ENCODE measurements around the gene A4GALT. TPM values are rescaled to one million over a fixed set of nuclear protein-coding genes. Genes with fewer than 3 reads are reported as not detected.

Gene A4GALT
- total RNA-seq, 2 donors from 2014 or later, result not detected

DNA sequence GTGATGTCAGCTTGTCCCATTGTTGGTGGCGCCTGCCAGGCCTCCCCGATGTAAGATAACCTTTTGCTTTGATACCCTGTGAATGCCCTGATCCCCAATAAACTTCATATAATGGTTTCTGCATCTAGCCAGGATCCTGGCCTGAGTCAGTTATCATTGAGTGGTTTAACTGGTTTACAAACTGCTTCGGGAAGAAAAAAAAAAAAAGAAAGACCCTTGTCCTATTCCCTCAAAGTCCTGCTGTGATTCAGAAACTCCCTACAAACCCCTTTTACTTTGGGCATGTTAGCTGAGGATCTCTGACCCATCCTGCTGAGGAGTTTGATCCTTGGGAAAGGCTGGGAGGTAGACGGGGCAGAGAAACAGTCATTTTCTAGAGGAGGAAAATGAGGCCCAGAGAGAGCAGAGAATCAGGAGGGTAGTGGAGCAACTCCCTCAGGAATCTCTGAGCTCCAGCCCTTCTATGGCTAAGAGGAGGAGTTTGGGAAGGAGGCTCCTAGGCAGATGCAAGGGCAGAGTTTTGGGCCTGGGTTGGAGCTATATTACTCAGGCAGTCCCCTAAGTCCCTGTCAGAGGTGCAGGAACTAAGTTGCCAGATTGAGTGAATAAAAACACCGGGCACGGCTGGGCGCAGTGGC lies 66.1 kb downstream of the A4GALT start:
- Mint-ChIP-seq H3K4me1 (peaks cover 3% of the 10 kb centered on the region), H3K27ac (no peak overlapping the region), H3K4me3 (no peak overlapping the region), H3K27me3 (no peaks in the 10 kb centered on the region), H3K36me3 (ENCODE audit: low read depth) (peaks cover 2% of the 10 kb centered on the region)
- no peaks in the 10 kb centered on the region for H3K9me3 ChIP-seq (ENCODE audit: control insufficient read depth, low read length, poor library complexity, severe bottlenecking)
- DNase-seq, result no peak
- ATAC-seq, result no peak

DNA sequence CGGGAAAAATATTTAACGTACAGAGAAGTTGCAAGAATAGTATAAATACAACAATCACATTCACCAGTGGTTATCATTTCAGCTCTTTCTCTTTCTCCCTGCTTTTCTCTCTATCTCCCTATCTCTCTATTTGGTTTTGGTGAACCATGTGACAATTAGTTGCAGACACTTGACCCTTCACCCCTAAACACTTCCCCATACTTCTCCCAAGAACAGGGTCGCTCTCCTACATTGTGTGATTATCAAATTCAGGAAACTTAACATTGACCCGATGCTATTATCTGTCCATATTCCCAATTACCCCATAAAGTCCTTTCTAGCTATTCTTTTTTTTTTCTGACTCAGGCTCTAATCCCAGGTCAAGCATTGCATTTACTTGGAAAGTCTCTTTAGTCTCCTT lies 66.7 kb downstream of the A4GALT start:
- no peak overlapping the region for H3K4me3 Mint-ChIP-seq
- no peak overlapping the region for H3K27ac Mint-ChIP-seq
- peaks cover 3% of the 10 kb centered on the region for H3K4me1 Mint-ChIP-seq
- peaks cover 2% of the 10 kb centered on the region for H3K36me3 Mint-ChIP-seq (ENCODE audit: low read depth)
- ATAC-seq (no peak), DNase-seq (no peak)
- no peaks in the 10 kb centered on the region for H3K9me3 ChIP-seq (ENCODE audit: control insufficient read depth, low read length, poor library complexity, severe bottlenecking)
- no peaks in the 10 kb centered on the region for H3K27me3 Mint-ChIP-seq

DNA sequence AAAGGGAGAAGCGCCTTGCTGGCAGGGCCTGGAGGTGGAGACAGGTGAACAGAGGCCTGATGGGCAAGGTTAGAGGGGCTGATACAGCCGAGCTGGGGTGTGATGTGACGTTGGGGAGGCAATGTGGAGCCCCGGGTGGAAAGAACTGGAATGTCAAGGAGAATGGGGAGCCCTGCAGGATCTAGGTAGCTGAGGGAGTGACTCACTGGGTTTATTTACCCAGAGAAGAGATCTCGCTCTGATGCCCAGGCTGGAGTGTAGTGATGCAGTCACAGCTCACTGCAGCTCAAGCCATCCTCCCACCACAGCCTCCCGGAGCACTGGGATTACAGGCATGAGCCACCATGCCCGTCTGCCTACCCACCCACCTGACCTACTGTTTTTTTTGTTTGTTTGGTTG lies 69.5 kb downstream of the A4GALT start:
- DNase-seq (no peak), ATAC-seq (no peak)
- peak overlapping the region; percentile 89 for H3K27ac Mint-ChIP-seq
- no peak overlapping the region for H3K4me3 Mint-ChIP-seq
- H3K36me3 Mint-ChIP-seq (ENCODE audit: low read depth), result peaks cover 4% of the 10 kb centered on the region
- no peaks in the 10 kb centered on the region for H3K9me3 ChIP-seq (ENCODE audit: control insufficient read depth, low read length, poor library complexity, severe bottlenecking)
- no peaks in the 10 kb centered on the region for H3K27me3 Mint-ChIP-seq
- H3K4me1 Mint-ChIP-seq, result peaks cover 13% of the 10 kb centered on the region

DNA sequence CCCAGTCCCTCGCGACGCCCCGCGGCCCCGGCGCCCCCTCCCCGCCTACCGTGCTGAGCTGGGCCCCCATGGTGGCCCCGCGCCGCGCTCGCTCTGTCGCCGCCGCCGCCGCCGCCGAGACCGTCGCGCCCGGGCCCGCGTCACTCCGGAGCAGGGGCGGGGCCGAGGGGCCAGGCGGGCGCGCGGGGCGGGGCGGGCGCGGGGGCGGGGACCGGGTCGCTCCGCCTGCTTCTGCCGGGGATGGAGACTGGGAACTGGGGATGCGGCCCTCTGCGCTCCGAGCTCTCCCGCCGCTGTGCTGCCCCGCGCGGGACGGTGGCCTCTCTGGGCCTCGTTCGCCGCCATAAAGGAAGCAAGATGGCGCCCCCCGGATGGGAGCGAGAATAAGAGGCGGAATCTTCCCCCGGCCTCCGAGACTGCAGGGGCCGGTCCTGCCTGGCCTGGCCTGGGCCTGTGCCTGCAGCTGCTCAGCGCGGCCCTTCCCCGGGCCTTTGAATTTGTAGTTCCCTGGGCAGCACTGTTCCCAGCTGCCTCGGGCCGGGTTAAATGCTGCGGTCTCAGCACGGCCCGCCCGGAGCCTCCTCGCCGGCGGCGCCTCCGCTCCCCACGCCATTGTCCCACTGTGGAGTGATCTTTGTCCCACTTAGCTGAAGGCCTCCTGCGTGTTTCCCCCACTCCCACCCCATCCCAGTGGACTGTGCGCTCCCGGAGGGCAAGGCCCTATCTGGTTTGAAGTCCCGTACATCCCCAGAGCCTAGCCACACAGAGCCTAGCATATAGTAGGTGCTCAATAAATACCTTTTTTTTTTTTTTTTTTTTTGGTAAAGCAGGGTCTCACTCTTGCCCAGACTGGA lies 71.2 kb downstream of the A4GALT start, which contains the start of gene CYB5R3:
CYB5R3 (minus strand) TSS at position 147 of the 854 bp plus-strand sequence; CDS start at position 70, 77 bp downstream.
- ATAC-seq (peak; percentile 84), DNase-seq (peak; percentile 60 to 83 (median 82))
- H3K27me3 Mint-ChIP-seq, result no peaks in the 10 kb centered on the region
- H3K4me3 Mint-ChIP-seq, result peak within 1 kb of the TSS; percentile 98
- no peaks in the 10 kb centered on the region for H3K9me3 ChIP-seq (ENCODE audit: control insufficient read depth, low read length, poor library complexity, severe bottlenecking)
- peaks cover 4% of the 10 kb centered on the region for H3K36me3 Mint-ChIP-seq (ENCODE audit: low read depth)
- peaks cover 16% of the 10 kb centered on the region for H3K4me1 Mint-ChIP-seq
- peak within 1 kb of the TSS; percentile 89 for H3K27ac Mint-ChIP-seq

DNA sequence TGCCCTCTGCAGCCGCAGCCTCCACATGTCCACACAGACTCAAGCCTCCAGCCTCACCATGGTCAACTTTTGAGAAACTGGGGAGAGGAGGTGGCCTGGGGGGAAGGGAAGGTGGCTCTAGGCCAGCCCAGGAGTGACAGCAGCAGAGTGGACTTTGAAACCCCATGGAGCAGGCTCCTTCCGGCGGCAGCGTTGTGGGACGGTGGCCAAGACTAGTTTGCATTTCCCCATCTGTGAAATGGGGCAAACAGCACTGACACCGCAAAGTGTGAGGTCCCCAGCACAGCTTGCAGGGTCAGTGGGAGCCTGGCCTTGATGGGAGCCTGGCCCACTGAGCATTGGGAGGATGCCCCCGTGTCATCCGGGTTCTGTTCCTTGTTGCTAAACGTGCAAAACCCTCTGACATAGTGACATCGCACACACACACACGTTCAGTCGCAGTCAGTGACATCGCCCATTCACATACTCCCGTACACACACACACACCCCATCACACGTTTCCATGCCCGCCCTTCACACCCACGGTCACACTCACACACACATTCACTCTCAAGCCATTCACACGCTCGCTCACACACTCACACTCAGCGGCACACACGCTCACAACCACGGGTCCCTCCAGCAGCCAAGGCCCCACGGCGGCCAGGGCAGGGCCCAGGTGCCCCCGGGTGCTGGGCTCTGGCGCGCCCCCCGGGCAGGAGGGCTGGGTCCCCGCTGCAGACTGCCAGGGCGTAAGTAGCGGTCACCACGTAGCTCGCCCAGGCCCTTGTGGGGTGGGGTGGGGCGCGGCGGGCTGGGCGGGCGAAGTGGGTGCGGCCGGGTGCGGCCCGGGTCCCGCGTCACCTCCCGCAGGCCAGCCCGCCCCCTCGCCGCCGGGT lies 72.1 kb downstream of the A4GALT start:
- Mint-ChIP-seq H3K36me3 (ENCODE audit: low read depth) (peaks cover 2% of the 10 kb centered on the region), H3K4me1 (peaks cover 21% of the 10 kb centered on the region), H3K27ac (peak overlapping the region; percentile 89), H3K4me3 (peak overlapping the region; percentile 98), H3K27me3 (no peaks in the 10 kb centered on the region)
- peak; percentile 69 for ATAC-seq
- no peaks in the 10 kb centered on the region for H3K9me3 ChIP-seq (ENCODE audit: control insufficient read depth, low read length, poor library complexity, severe bottlenecking)
- no peak for DNase-seq

DNA sequence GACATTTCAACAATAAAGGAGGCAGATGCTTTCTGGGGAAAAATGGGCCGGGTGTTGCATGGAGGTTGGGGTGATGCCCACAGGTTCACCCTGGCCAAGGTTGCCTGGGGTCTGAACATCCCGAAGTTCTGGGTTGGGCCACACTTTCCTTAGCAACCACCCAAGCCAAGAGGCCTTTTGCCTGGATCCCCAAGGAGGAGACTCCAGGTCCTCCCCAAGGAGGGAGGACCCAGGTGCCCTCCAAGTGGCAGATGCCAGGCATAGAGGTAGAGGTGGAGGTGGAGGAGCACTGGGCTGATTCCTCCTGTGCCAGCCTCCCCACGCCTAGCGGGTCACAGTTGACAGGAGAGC lies 72.7 kb downstream of the A4GALT start:
- Mint-ChIP-seq H3K27me3 (no peaks in the 10 kb centered on the region), H3K4me1 (peaks cover 21% of the 10 kb centered on the region), H3K27ac (peak overlapping the region; percentile 89), H3K36me3 (ENCODE audit: low read depth) (peaks cover 2% of the 10 kb centered on the region), H3K4me3 (peak overlapping the region; percentile 98)
- DNase-seq (no peak), ATAC-seq (no peak)
- H3K9me3 ChIP-seq (ENCODE audit: control insufficient read depth, low read length, poor library complexity, severe bottlenecking), result no peaks in the 10 kb centered on the region

DNA sequence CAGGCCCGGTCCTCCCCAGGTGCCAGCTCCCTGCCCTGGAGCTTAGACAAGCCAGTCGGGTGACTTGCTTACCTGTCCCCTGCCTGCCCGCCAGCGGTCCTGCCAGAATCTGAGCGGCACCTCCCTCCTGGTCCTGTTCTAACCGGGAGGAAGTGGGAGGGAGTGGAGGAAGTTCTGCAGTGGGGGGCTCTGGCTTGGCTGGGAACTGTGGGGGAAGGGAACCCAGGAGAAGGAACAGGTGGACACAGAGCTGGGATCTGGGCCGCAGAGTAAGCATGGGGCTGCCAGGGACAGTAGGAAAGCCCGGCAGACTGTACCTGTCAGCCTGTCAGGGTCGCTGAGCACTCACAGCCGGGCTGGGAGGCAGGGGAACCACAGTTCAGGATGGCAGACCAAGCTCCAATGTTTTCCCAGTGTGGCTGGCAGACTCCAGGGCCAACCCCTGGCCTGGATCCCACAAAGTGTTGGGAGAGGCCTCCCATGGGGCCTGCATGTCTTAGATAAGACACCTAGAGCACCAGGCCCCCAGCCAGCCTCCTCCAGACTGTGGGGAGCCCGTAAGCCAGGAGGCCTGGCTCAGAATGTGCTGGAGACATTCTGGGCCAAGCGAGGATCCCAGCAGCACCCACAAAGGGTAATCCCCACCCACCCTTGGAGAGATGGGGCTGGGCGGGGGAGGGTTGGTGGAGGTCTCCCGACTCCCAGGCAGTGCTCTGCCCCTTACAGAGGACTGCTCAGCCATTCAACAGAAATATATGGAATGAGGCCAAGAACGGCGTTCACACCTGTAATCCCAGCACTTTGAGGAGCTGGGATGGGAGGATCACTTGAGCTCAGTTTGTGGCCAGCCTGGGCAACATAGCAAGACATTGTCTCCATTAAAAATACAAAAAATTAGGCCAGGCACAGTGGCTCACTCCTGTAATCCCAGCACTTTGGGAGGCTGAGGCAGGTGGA lies 73.8 kb downstream of the A4GALT start:
- H3K4me3 Mint-ChIP-seq, result peak overlapping the region; percentile 98
- DNase-seq, result no peak
- no peak for ATAC-seq

DNA sequence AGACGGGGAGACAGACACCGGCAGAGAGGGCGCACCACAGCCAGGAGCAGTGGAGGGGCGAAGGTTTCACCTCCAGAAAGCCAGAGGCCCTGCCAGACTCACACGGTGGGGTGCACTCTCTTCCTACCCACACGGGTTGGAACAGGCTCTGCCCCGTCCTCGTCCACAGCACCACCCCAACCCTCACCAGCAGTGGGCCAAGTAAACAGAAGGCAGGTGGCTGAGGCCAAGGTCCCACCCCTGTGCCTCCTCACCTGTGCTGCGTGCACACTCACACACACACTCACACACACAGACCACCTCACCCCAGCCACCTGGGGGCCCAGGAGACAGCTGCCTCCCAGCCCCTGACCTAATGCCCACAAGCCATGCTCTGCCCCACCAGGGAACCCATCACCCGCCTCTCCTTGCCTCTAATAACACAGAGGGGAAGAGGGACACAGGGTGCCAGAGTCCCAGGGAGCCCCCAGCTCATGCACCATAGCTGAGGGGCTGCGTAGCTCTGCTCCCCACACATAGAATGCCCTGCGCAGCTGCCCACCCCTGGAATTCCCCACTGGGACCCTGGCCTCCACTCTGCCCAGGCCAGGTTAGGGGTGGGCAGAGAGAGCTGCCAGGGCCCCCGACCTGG lies 74.6 kb downstream of the A4GALT start:
- Mint-ChIP-seq H3K36me3 (ENCODE audit: low read depth) (peaks cover 2% of the 10 kb centered on the region), H3K4me3 (no peak overlapping the region), H3K27ac (peak overlapping the region; percentile 43), H3K27me3 (no peaks in the 10 kb centered on the region), H3K4me1 (peaks cover 23% of the 10 kb centered on the region)
- DNase-seq (no peak), ATAC-seq (no peak)
- no peaks in the 10 kb centered on the region for H3K9me3 ChIP-seq (ENCODE audit: control insufficient read depth, low read length, poor library complexity, severe bottlenecking)

More for the DNA sequence above, 73.8 kb downstream of the A4GALT start:
- peaks cover 21% of the 10 kb centered on the region for H3K4me1 Mint-ChIP-seq
- H3K9me3 ChIP-seq (ENCODE audit: control insufficient read depth, low read length, poor library complexity, severe bottlenecking), result no peaks in the 10 kb centered on the region
- H3K36me3 Mint-ChIP-seq (ENCODE audit: low read depth), result peaks cover 2% of the 10 kb centered on the region
- no peaks in the 10 kb centered on the region for H3K27me3 Mint-ChIP-seq
- peak overlapping the region; percentile 89 for H3K27ac Mint-ChIP-seq

DNA sequence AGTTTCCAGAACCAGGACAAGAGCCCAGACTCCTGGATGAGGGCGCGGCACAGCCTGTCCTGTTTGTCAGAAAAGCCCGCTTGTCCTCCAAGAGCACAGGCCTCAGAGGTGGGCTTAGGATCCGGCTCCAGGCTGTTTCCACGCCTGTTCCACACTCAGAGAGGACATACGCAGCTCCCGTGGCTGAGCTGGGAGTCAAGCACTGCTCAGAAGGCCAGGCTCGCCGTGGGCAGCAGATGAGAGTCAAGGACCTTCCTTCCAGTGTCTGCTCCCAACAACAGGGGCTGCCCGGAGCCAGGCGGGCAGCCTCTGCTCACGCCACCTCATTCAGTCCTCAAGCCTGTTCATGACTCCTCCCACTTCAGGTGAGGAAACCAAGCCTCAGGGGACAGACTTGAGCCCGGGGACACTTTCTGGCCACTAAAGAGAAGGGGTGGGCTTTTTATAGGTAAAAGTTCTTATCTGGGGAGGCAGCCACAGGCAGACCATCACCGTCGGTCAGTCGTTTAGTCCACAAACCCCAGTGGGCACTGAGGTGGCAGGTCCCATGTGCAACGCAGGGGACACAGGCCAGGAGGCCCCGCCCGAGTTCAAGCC lies 75.2 kb downstream of the A4GALT start:
- Mint-ChIP-seq H3K27me3 (no peaks in the 10 kb centered on the region), H3K27ac (peak overlapping the region; percentile 43), H3K4me1 (peaks cover 23% of the 10 kb centered on the region), H3K36me3 (ENCODE audit: low read depth) (peaks cover 2% of the 10 kb centered on the region), H3K4me3 (no peak overlapping the region)
- no peaks in the 10 kb centered on the region for H3K9me3 ChIP-seq (ENCODE audit: control insufficient read depth, low read length, poor library complexity, severe bottlenecking)
- no peak for ATAC-seq
- no peak for DNase-seq

DNA sequence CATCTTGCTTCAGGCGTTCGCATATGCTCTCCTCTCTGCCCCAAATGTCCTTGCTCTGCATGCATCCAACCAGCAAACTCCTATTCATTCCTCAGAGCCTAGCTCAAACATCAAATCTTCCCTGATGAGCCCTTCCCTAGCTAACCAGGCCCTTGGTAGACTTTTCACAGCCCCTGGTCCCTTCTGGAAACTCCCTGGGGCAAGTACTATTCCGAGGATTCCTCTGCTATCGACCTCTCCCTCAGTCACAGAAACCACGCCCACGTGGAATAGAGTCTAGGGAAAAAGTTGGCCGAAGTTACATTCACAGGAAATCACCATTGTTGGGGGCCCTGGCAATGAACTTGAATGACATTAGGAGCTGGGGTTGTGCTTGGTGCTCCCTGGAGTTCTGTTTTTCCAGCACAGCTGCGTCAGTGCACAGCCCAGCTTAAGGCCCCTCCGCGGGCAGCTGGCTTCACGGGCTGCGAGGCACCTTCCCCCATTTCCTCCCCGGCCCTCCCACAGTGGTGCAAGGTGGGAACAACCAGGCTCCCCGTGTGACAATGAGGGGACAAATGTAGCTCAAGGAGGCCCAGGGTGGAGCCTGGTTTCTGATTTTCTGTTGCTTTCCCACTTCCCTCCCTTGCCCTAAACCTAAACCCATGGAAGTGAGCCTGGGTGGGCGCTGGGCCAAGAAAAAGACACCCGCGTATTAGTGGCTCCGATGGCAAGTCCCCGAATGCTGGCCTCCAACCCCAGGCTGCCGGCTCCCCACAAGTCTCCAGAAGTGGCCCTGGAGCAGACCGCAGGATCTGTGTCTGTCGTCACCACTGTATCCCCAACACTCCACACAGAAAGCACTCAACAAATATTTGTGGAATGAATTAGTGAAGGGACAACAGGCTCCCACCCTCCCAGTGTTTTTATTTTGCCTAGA lies 76.0 kb downstream of the A4GALT start:
- DNase-seq (no peak), ATAC-seq (no peak)
- H3K9me3 ChIP-seq (ENCODE audit: control insufficient read depth, low read length, poor library complexity, severe bottlenecking), result no peaks in the 10 kb centered on the region
- H3K27me3 Mint-ChIP-seq, result no peaks in the 10 kb centered on the region
- peak overlapping the region; percentile 86 for H3K27ac Mint-ChIP-seq
- H3K4me3 Mint-ChIP-seq, result no peak overlapping the region
- peaks cover 23% of the 10 kb centered on the region for H3K4me1 Mint-ChIP-seq
- peaks cover 2% of the 10 kb centered on the region for H3K36me3 Mint-ChIP-seq (ENCODE audit: low read depth)
